ENCODE data around the gene STAP1.
"Not testable (repeated sequence)": the region's sequence is repeated elsewhere in the genome, so short reads cannot be mapped to it uniquely, and the experiment has no call there.

Gene STAP1

GRCh38 chr4:67604749-67605148 lies 46.2 kb downstream of the STAP1 start:
- H3K27me3 ChIP-seq (ENCODE audit: control insufficient read depth in 2 of 2, insufficient read depth in 2 of 2, low read length in 2 of 2): no peaks in the 10 kb centered on the region
- H3K4me1 ChIP-seq (ENCODE audit: control insufficient read depth in 2 of 2, insufficient read depth in 2 of 2, low read length in 2 of 2): no peaks in the 10 kb centered on the region
- H3K9ac ChIP-seq (ENCODE audit: low read depth in 1 of 2, low read length in 2 of 2): no peak overlapping the region
- H3K27ac ChIP-seq (ENCODE audit: low read depth in 2 of 2, low read length in 2 of 2): no peak overlapping the region
- no peak overlapping the region for H3K4me3 ChIP-seq (ENCODE audit: low read length in 2 of 2)
- peaks cover 0 to under 1% of the 10 kb centered on the region in 2 donors for H3K9me3 ChIP-seq (ENCODE audit: control insufficient read depth in 2 of 2, low read length in 2 of 2)
- no peaks in the 10 kb centered on the region for H3K36me3 ChIP-seq (ENCODE audit: control insufficient read depth in 2 of 2, insufficient read depth in 2 of 2, low read length in 2 of 2)

- no peaks in the 10 kb centered on the region for H3K4me1 ChIP-seq (ENCODE audit: control insufficient read depth in 2 of 2, insufficient read depth in 2 of 2, low read length in 2 of 2)
- H3K9ac ChIP-seq (ENCODE audit: low read depth in 1 of 2, low read length in 2 of 2): no peak overlapping the region
- no peak overlapping the region for H3K4me3 ChIP-seq (ENCODE audit: low read length in 2 of 2)
- H3K36me3 ChIP-seq (ENCODE audit: control insufficient read depth in 2 of 2, insufficient read depth in 2 of 2, low read length in 2 of 2): no peaks in the 10 kb centered on the region
- H3K27me3 ChIP-seq (ENCODE audit: control insufficient read depth in 2 of 2, insufficient read depth in 2 of 2, low read length in 2 of 2): no peaks in the 10 kb centered on the region
- H3K27ac ChIP-seq (ENCODE audit: low read depth in 2 of 2, low read length in 2 of 2): no peak overlapping the region
- H3K9me3 ChIP-seq (ENCODE audit: control insufficient read depth in 2 of 2, low read length in 2 of 2): peaks cover 0 to 4% of the 10 kb centered on the region in 2 donors
These were observed 49.5 kb downstream of the STAP1 start for GRCh38 chr4:67608027-67608426.

DNA sequence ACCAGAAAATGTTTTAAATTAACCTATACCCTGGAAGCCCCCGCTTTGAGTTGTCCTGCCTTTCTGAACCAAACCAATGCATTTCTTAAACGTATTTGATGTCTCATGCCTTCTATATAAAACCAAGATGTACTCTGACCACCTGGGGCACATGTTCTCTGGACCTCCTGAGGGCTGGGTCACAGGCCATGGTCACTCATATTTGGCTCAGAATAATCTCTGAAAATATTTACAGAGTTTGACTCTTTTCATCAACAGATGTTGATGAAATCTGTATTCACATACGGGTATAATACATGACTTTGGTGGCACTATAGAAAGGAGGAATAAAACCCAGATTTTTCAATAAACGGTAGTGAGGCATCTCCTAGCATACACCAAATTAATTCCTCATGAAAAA lies 55.7 kb downstream of the STAP1 start:
- Histone ChIP-seq H3K27me3 (ENCODE audit: control insufficient read depth in 2 of 2, insufficient read depth in 2 of 2, low read length in 2 of 2) (no peaks in the 10 kb centered on the region), H3K36me3 (ENCODE audit: control insufficient read depth in 2 of 2, insufficient read depth in 2 of 2, low read length in 2 of 2) (peaks cover 8 to 11% of the 10 kb centered on the region in 2 donors), H3K4me1 (ENCODE audit: control insufficient read depth in 2 of 2, insufficient read depth in 2 of 2, low read length in 2 of 2) (no peaks in the 10 kb centered on the region), H3K9me3 (ENCODE audit: control insufficient read depth in 2 of 2, low read length in 2 of 2) (peaks cover 0 to 4% of the 10 kb centered on the region in 2 donors), H3K27ac (ENCODE audit: low read depth in 2 of 2, low read length in 2 of 2) (no peak overlapping the region), H3K9ac (ENCODE audit: low read depth in 1 of 2, low read length in 2 of 2) (no peak overlapping the region), H3K4me3 (ENCODE audit: low read length in 2 of 2) (no peak overlapping the region)

DNA sequence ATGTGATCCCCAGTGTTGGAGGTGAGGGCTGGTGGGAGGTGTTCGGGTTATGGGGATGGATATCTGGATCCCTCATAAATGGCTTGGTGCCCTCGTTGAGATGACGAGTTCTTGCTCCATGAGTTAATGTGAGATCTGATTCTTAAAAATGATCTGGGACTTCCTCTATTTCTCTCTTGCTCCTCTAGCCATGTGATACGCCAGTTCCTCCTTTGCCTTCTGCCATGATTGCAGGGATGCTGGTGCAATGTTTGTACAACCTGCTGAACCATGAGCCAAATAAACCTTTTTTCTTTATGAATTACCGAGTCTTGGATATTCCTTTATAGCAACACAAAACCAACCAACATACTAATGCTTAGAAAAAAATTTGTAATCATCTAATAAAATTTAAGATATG lies 56.6 kb downstream of the STAP1 start:
- no peaks in the 10 kb centered on the region for H3K9me3 ChIP-seq (ENCODE audit: control insufficient read depth in 2 of 2, low read length in 2 of 2)
- peaks cover 8 to 16% of the 10 kb centered on the region in 2 donors for H3K36me3 ChIP-seq (ENCODE audit: control insufficient read depth in 2 of 2, insufficient read depth in 2 of 2, low read length in 2 of 2)
- H3K27ac ChIP-seq (ENCODE audit: low read depth in 2 of 2, low read length in 2 of 2): no peak overlapping the region
- no peaks in the 10 kb centered on the region for H3K27me3 ChIP-seq (ENCODE audit: control insufficient read depth in 2 of 2, insufficient read depth in 2 of 2, low read length in 2 of 2)
- no peak overlapping the region for H3K9ac ChIP-seq (ENCODE audit: low read depth in 1 of 2, low read length in 2 of 2)
- H3K4me3 ChIP-seq (ENCODE audit: low read length in 2 of 2): no peak overlapping the region
- H3K4me1 ChIP-seq (ENCODE audit: control insufficient read depth in 2 of 2, insufficient read depth in 2 of 2, low read length in 2 of 2): no peaks in the 10 kb centered on the region

GRCh38 chr4:67616478-67616877 lies 58.0 kb downstream of the STAP1 start:
- no peak overlapping the region for H3K9ac ChIP-seq (ENCODE audit: low read depth in 1 of 2, low read length in 2 of 2)
- no peaks in the 10 kb centered on the region for H3K27me3 ChIP-seq (ENCODE audit: control insufficient read depth in 2 of 2, insufficient read depth in 2 of 2, low read length in 2 of 2)
- H3K9me3 ChIP-seq (ENCODE audit: control insufficient read depth in 2 of 2, low read length in 2 of 2): no peaks in the 10 kb centered on the region
- H3K4me1 ChIP-seq (ENCODE audit: control insufficient read depth in 2 of 2, insufficient read depth in 2 of 2, low read length in 2 of 2): no peaks in the 10 kb centered on the region
- no peak overlapping the region for H3K4me3 ChIP-seq (ENCODE audit: low read length in 2 of 2)
- no peak overlapping the region for H3K27ac ChIP-seq (ENCODE audit: low read depth in 2 of 2, low read length in 2 of 2)
- H3K36me3 ChIP-seq (ENCODE audit: control insufficient read depth in 2 of 2, insufficient read depth in 2 of 2, low read length in 2 of 2): peaks cover 14 to 26% of the 10 kb centered on the region in 2 donors

- no peaks in the 10 kb centered on the region for H3K27me3 ChIP-seq (ENCODE audit: control insufficient read depth in 2 of 2, insufficient read depth in 2 of 2, low read length in 2 of 2)
- H3K9ac ChIP-seq (ENCODE audit: low read depth in 1 of 2, low read length in 2 of 2): no peak overlapping the region
- no peaks in the 10 kb centered on the region for H3K4me1 ChIP-seq (ENCODE audit: control insufficient read depth in 2 of 2, insufficient read depth in 2 of 2, low read length in 2 of 2)
- H3K4me3 ChIP-seq (ENCODE audit: low read length in 2 of 2): no peak overlapping the region
- no peaks in the 10 kb centered on the region for H3K9me3 ChIP-seq (ENCODE audit: control insufficient read depth in 2 of 2, low read length in 2 of 2)
- peaks cover 44 to 46% of the 10 kb centered on the region in 2 donors for H3K36me3 ChIP-seq (ENCODE audit: control insufficient read depth in 2 of 2, insufficient read depth in 2 of 2, low read length in 2 of 2)
- no peak overlapping the region for H3K27ac ChIP-seq (ENCODE audit: low read depth in 2 of 2, low read length in 2 of 2)
These were observed 66.4 kb downstream of the STAP1 start for GRCh38 chr4:67624939-67625338.

DNA sequence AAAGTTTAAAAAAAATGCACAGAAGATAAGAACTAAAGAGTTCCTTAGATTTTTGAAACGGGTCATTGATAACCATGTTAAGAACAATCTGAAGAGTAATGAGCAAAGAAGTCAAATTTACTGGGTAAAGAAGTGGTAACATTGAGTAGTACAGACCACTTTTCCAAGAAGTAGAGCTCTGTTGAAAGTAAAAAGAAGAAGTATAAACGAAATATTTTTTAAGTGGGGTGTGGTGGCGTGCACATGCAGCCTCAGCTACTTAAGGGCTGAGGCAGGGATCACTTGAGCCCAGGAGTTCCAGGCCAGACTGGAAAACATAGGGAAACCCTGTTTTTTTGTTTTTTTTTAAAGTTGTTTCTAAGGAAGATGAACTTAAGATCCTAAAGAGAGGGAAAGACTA lies 74.0 kb downstream of the STAP1 start:
- Histone ChIP-seq H3K4me3 (ENCODE audit: low read length in 2 of 2) (no peak overlapping the region), H3K27me3 (ENCODE audit: control insufficient read depth in 2 of 2, insufficient read depth in 2 of 2, low read length in 2 of 2) (no peaks in the 10 kb centered on the region), H3K9ac (ENCODE audit: low read depth in 1 of 2, low read length in 2 of 2) (no peak overlapping the region), H3K4me1 (ENCODE audit: control insufficient read depth in 2 of 2, insufficient read depth in 2 of 2, low read length in 2 of 2) (no peaks in the 10 kb centered on the region), H3K9me3 (ENCODE audit: control insufficient read depth in 2 of 2, low read length in 2 of 2) (no peaks in the 10 kb centered on the region), H3K27ac (ENCODE audit: low read depth in 2 of 2, low read length in 2 of 2) (no peak overlapping the region), H3K36me3 (ENCODE audit: control insufficient read depth in 2 of 2, insufficient read depth in 2 of 2, low read length in 2 of 2) (peaks cover 31 to 40% of the 10 kb centered on the region in 2 donors)

DNA sequence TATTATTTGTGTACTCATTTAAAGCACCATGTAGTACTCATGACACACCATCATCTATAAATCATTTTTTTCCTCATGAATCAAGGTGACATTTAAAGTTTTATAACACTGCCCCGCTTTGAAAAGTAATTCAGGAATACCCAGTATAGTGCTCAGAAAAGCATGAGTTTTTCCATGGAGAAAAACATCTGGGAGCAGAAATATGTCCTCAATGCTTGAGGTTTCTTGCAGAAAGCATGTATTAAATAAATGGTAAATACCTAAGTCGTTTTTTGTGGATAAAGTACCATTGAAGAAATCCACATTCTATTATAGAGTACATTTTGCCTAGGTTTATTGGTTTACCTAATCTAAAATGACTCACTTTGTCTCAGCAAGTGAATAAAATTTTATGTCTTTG lies 76.2 kb downstream of the STAP1 start:
- H3K4me3 ChIP-seq (ENCODE audit: low read length in 2 of 2): no peak overlapping the region
- no peaks in the 10 kb centered on the region for H3K9me3 ChIP-seq (ENCODE audit: control insufficient read depth in 2 of 2, low read length in 2 of 2)
- H3K4me1 ChIP-seq (ENCODE audit: control insufficient read depth in 2 of 2, insufficient read depth in 2 of 2, low read length in 2 of 2): no peaks in the 10 kb centered on the region
- peaks cover 39 to 50% of the 10 kb centered on the region in 2 donors for H3K36me3 ChIP-seq (ENCODE audit: control insufficient read depth in 2 of 2, insufficient read depth in 2 of 2, low read length in 2 of 2)
- no peak overlapping the region for H3K27ac ChIP-seq (ENCODE audit: low read depth in 2 of 2, low read length in 2 of 2)
- H3K27me3 ChIP-seq (ENCODE audit: control insufficient read depth in 2 of 2, insufficient read depth in 2 of 2, low read length in 2 of 2): no peaks in the 10 kb centered on the region
- no peak overlapping the region for H3K9ac ChIP-seq (ENCODE audit: low read depth in 1 of 2, low read length in 2 of 2)

GRCh38 chr4:67635331-67635730 lies 76.8 kb downstream of the STAP1 start:
- Histone ChIP-seq H3K9ac (ENCODE audit: low read depth in 1 of 2, low read length in 2 of 2) (no peak overlapping the region), H3K27me3 (ENCODE audit: control insufficient read depth in 2 of 2, insufficient read depth in 2 of 2, low read length in 2 of 2) (no peaks in the 10 kb centered on the region), H3K4me1 (ENCODE audit: control insufficient read depth in 2 of 2, insufficient read depth in 2 of 2, low read length in 2 of 2) (no peaks in the 10 kb centered on the region), H3K4me3 (ENCODE audit: low read length in 2 of 2) (no peak overlapping the region), H3K9me3 (ENCODE audit: control insufficient read depth in 2 of 2, low read length in 2 of 2) (no peaks in the 10 kb centered on the region), H3K36me3 (ENCODE audit: control insufficient read depth in 2 of 2, insufficient read depth in 2 of 2, low read length in 2 of 2) (peaks cover 36 to 50% of the 10 kb centered on the region in 2 donors), H3K27ac (ENCODE audit: low read depth in 2 of 2, low read length in 2 of 2) (no peak overlapping the region)

GRCh38 chr4:67636978-67637377 lies 78.5 kb downstream of the STAP1 start:
- peaks cover 25 to 44% of the 10 kb centered on the region in 2 donors for H3K36me3 ChIP-seq (ENCODE audit: control insufficient read depth in 2 of 2, insufficient read depth in 2 of 2, low read length in 2 of 2)
- not testable (repeated sequence) for H3K9ac ChIP-seq (ENCODE audit: low read depth in 1 of 2, low read length in 2 of 2); H3K4me1 ChIP-seq (ENCODE audit: control insufficient read depth in 2 of 2, insufficient read depth in 2 of 2, low read length in 2 of 2); H3K27me3 ChIP-seq (ENCODE audit: control insufficient read depth in 2 of 2, insufficient read depth in 2 of 2, low read length in 2 of 2); H3K4me3 ChIP-seq (ENCODE audit: low read length in 2 of 2); H3K9me3 ChIP-seq (ENCODE audit: control insufficient read depth in 2 of 2, low read length in 2 of 2); H3K27ac ChIP-seq (ENCODE audit: low read depth in 2 of 2, low read length in 2 of 2)

DNA sequence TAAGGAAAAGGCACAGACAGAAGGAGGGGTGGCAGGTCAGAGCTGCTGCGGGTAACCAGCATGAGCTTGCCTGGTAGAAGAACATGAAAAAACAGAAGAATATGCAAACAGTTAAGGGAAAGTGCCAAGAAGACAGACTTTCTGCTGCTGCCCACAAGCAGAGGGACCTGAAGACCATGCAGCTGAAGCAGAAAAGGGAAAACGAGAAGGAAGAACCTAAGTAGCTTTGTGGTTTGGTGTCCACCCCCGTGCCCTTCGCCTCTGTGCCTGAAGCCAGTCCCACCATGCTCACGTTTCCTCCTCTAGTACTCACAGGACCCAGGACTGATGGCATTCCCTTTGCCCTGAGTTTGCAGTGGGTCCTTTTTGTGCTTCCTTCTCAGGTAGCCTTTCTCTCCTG lies 79.6 kb downstream of the STAP1 start:
- H3K9ac ChIP-seq (ENCODE audit: low read depth in 1 of 2, low read length in 2 of 2): no peak overlapping the region
- no peaks in the 10 kb centered on the region for H3K9me3 ChIP-seq (ENCODE audit: control insufficient read depth in 2 of 2, low read length in 2 of 2)
- H3K27ac ChIP-seq (ENCODE audit: low read depth in 2 of 2, low read length in 2 of 2): no peak overlapping the region
- no peaks in the 10 kb centered on the region for H3K27me3 ChIP-seq (ENCODE audit: control insufficient read depth in 2 of 2, insufficient read depth in 2 of 2, low read length in 2 of 2)
- no peaks in the 10 kb centered on the region for H3K4me1 ChIP-seq (ENCODE audit: control insufficient read depth in 2 of 2, insufficient read depth in 2 of 2, low read length in 2 of 2)
- H3K4me3 ChIP-seq (ENCODE audit: low read length in 2 of 2): no peak overlapping the region
- peaks cover 14 to 34% of the 10 kb centered on the region in 2 donors for H3K36me3 ChIP-seq (ENCODE audit: control insufficient read depth in 2 of 2, insufficient read depth in 2 of 2, low read length in 2 of 2)
